GM12874 (cell line): Measurements from ENCODE around the gene ITIH4.

Experiments
- CTCF ChIP-seq: IDR thresholded peaks from 2 replicates; pipeline ENCODE4 v1.5.1; 2011; ENCODE audit warnings: low read depth, mild to moderate bottlenecking, control low read depth, low read length, moderate library complexity; ENCODE audit not compliant: insufficient read depth

ITIH4 gene

GRCh38 chr3:52839268-52839575, 8.8 kb upstream of the ITIH4 start:
- no peak for TF ChIP-seq CTCF

GRCh38 chr3:52838561-52839267, 8.2 kb upstream of the ITIH4 start:
- no peak for TF ChIP-seq CTCF

- TF ChIP-seq CTCF = no peak
Observed at GRCh38 chr3:52836986-52837385, 6.5 kb upstream of the ITIH4 start.

GRCh38 chr3:52836471-52836845, 6.0 kb upstream of the ITIH4 start:
- TF ChIP-seq CTCF = no peak

GRCh38 chr3:52835766-52836470, 5.4 kb upstream of the ITIH4 start:
- TF ChIP-seq CTCF = no peak

- TF ChIP-seq CTCF = no peak
Observed at GRCh38 chr3:52834871-52835501, 4.5 kb upstream of the ITIH4 start, which contains the start of gene MUSTN1. Gene MUSTN1, minus strand, starts transcription at chr3:52835019. Its CDS starts 71 bp downstream, at chr3:52834948.

GRCh38 chr3:52833202-52833601, 2.7 kb upstream of the ITIH4 start:
- no peak for TF ChIP-seq CTCF
